CD14-positive monocyte (primary cell): ENCODE results near the gene UBE3C. TPM values are rescaled to one million over a fixed set of nuclear protein-coding genes. Genes with fewer than 3 reads are reported as not detected.

Experiments
- DNase-seq, 3 donors: peaks; one replicate each; pipeline ENCODE4 v3.0.0-alpha.2; 2011 to 2022
- H2AFZ ChIP-seq: 2 replicates; pipeline ENCODE4 v1.6.0; 2012; ENCODE audit warnings: mild to moderate bottlenecking, low read depth, low read length, inconsistent platforms; ENCODE audit not compliant: insufficient read depth, poor library complexity, severe bottlenecking
- H3K27ac ChIP-seq, 2 donors: 1 replicate in 1 of 2; 2 replicates in 1 of 2; pipeline ENCODE4 v1.5.1; 2012 to 2013; ENCODE audit warnings: low read length in 2 of 2, control low read depth in 1 of 2, inconsistent platforms in 1 of 2, low read depth in 1 of 2, mild to moderate bottlenecking in 1 of 2
- H3K27me3 ChIP-seq, 2 donors: one replicate each; pipeline versions ENCODE4 v1.6.0 to v1.6.1; 2011 to 2013; ENCODE audit warnings: low read length in 2 of 2; ENCODE audit not compliant: control insufficient read depth in 2 of 2, insufficient read depth in 2 of 2
- H3K36me3 ChIP-seq, 2 donors: replicated peaks in 1 of 2; 1 replicate in 1 of 2; 2 replicates in 1 of 2; pipeline versions ENCODE4 v1.5.1 to v1.6.1; 2012 to 2013; ENCODE audit warnings: low read length in 2 of 2, control low read depth in 1 of 2, inconsistent platforms in 1 of 2, mild to moderate bottlenecking in 1 of 2; ENCODE audit not compliant: insufficient read depth in 2 of 2, control insufficient read depth in 1 of 2
- H3K4me1 ChIP-seq, 2 donors: 1 replicate in 1 of 2; 2 replicates in 1 of 2; pipeline versions ENCODE4 v1.5.1 to v1.6.1; 2012 to 2013; ENCODE audit warnings: low read length in 2 of 2, control low read depth in 1 of 2, inconsistent platforms in 1 of 2, mild to moderate bottlenecking in 1 of 2, moderate library complexity in 1 of 2; ENCODE audit not compliant: insufficient read depth in 2 of 2, control insufficient read depth in 1 of 2
- H3K4me2 ChIP-seq: replicated peaks from 2 replicates; pipeline ENCODE3; 2012; ENCODE audit warnings: low read length, moderate library complexity, mild to moderate bottlenecking; ENCODE audit not compliant: poor library complexity, severe bottlenecking; ENCODE audit errors: extremely low read depth
- H3K4me3 ChIP-seq, 3 experiments: fragments of 200-600 bp in 1 of 3; sonication (generic) in 1 of 3; replicated peaks in 1 of 3; 1 replicate in 2 of 3; 2 replicates in 1 of 3; pipeline ENCODE4 v1.5.1; 2011 to 2013; ENCODE audit warnings: low read length in 3 of 3, mild to moderate bottlenecking in 3 of 3, control low read depth in 2 of 3, low read depth in 2 of 3, inconsistent platforms in 1 of 3, moderate library complexity in 1 of 3
- H3K79me2 ChIP-seq: 2 replicates; pipeline ENCODE4 v1.6.0; 2012; ENCODE audit warnings: mild to moderate bottlenecking, control low read depth, inconsistent platforms, low read length, moderate library complexity; ENCODE audit not compliant: insufficient read depth
- H3K9ac ChIP-seq: 2 replicates; pipeline ENCODE4 v1.6.0; 2017; ENCODE audit warnings: low read length, mild to moderate bottlenecking; ENCODE audit not compliant: insufficient read depth, poor library complexity, severe bottlenecking
- H3K9me3 ChIP-seq, 2 donors: replicated peaks in 1 of 2; 1 replicate in 1 of 2; 2 replicates in 1 of 2; pipeline versions ENCODE4 v1.5.1 to v1.6.1; 2012 to 2013; ENCODE audit warnings: low read length in 2 of 2, control low read depth in 1 of 2; ENCODE audit not compliant: control insufficient read depth in 1 of 2, insufficient read depth in 1 of 2
- H4K20me1 ChIP-seq: 2 replicates; pipeline ENCODE4 v1.6.0; 2012; ENCODE audit warnings: mild to moderate bottlenecking, low read length, control low read depth, moderate library complexity; ENCODE audit not compliant: insufficient read depth
- H3K27ac Mint-ChIP-seq, 7 donors: one replicate each; pipeline ENCODE4 v1.8.0; 2020; ENCODE audit warnings: mild to moderate bottlenecking in 7 of 7, mixed read lengths in 7 of 7, moderate library complexity in 6 of 7, inconsistent platforms in 2 of 7
- H3K27me3 Mint-ChIP-seq, 3 donors: one replicate each; pipeline ENCODE4 v1.8.0; 2021 to 2022; ENCODE audit warnings: low read depth in 3 of 3, mild to moderate bottlenecking in 3 of 3, mixed read lengths in 3 of 3, moderate library complexity in 3 of 3, inconsistent platforms in 1 of 3
- H3K36me3 Mint-ChIP-seq, 2 donors: one replicate each; pipeline ENCODE4 v1.8.0; 2020; ENCODE audit warnings: mixed read lengths in 2 of 2, inconsistent platforms in 1 of 2, mild to moderate bottlenecking in 1 of 2
- H3K4me1 Mint-ChIP-seq: one replicate; pipeline ENCODE4 v1.8.0; 2020; ENCODE audit warnings: mild to moderate bottlenecking, mixed read lengths
- H3K4me3 Mint-ChIP-seq, 2 donors: one replicate each; pipeline ENCODE4 v1.8.0; 2020; ENCODE audit warnings: mild to moderate bottlenecking in 2 of 2, mixed read lengths in 2 of 2, moderate library complexity in 1 of 2
- H3K9me3 Mint-ChIP-seq, 7 donors: one replicate each; pipeline ENCODE4 v1.8.0; 2020 to 2022; ENCODE audit warnings: mixed read lengths in 7 of 7, mild to moderate bottlenecking in 6 of 7, moderate library complexity in 6 of 7, inconsistent platforms in 2 of 7
- WGBS: methylation state at CpG from one replicate; pipeline ENCODE4 v1.1.5; 2013; ENCODE audit warnings: missing lambda C conversion rate; ENCODE audit not compliant: insufficient coverage; 5-methylcytosine and 5-hydroxymethylcytosine counted together
- intact Hi-C, 2 donors: fragments of 100-400 bp; cut with micrococcal nuclease; formaldehyde crosslinking; loops; one replicate each; pipeline versions ENCODE4 v1.15.0 to v1.15.1; 2023
- polyA plus RNA-seq, 3 donors: library from polyadenylated mRNA; depleted of rRNA in 1 of 3; unstranded in 2 of 3; stranded (reverse) in 1 of 3; fragments of 300-500 nt in 2 of 3; fragments of >200 nt in 1 of 3; fragmentation: Illumina TruSeq in 2 of 3; gene quantifications; 1 replicate in 2 of 3; 2 replicates in 1 of 3; pipeline ENCODE4 v1.2.3, GENCODE V29; 2012 to 2021
- TF ChIP-seq, protein P1 (sequence below): fragments of 200-600 bp; IDR thresholded peaks from one replicate; pipeline ENCODE4 v1.8.0; 2022; ENCODE audit warnings: antibody characterized with exemption, mild to moderate bottlenecking

Gene UBE3C
- polyA plus RNA-seq, 3 donors, result 19.5 to 34.5 (median 24.3) TPM

DNA sequence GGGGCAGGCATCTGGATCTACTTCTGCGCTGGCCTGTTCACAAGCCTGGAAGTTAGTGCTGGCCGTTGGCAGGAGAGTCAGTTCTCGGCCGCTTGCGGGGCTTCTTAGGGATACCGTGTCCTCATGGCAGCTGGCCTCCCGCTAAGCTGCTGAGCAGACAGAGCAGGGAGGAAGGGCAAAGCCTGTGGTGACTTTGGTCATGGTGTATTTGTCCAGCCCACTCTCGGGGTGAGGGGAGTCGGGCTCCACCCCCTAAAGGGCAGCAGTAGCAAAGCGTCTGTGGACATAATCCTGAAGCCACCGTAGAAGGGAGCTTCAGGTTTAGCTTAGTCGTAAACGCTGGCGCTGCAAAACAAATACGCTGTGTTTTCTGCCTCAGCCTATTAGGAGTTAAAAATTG is 12.2 kb downstream of the UBE3C start:
- Mint-ChIP-seq H3K36me3 (peaks cover 12 to 20% of the 10 kb centered on the region in 2 donors), H3K27me3 (no peaks in the 10 kb centered on the region), H3K9me3 (no peaks in the 10 kb centered on the region), H3K4me3 (no peak overlapping the region), H3K27ac (peak overlapping the region in 1 of 7 donors; percentile 15), H3K4me1 (peaks cover 25% of the 10 kb centered on the region)
- H3K27ac ChIP-seq, result no peak overlapping the region
- H3K9me3 ChIP-seq, result no peaks in the 10 kb centered on the region
- DNase-seq, result no peak
- TF ChIP-seq, protein P1, sequence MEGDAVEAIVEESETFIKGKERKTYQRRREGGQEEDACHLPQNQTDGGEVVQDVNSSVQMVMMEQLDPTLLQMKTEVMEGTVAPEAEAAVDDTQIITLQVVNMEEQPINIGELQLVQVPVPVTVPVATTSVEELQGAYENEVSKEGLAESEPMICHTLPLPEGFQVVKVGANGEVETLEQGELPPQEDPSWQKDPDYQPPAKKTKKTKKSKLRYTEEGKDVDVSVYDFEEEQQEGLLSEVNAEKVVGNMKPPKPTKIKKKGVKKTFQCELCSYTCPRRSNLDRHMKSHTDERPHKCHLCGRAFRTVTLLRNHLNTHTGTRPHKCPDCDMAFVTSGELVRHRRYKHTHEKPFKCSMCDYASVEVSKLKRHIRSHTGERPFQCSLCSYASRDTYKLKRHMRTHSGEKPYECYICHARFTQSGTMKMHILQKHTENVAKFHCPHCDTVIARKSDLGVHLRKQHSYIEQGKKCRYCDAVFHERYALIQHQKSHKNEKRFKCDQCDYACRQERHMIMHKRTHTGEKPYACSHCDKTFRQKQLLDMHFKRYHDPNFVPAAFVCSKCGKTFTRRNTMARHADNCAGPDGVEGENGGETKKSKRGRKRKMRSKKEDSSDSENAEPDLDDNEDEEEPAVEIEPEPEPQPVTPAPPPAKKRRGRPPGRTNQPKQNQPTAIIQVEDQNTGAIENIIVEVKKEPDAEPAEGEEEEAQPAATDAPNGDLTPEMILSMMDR, result no peak
- intact Hi-C loops, result no loop called here
- peaks cover 0 to 4% of the 10 kb centered on the region in 2 donors for H3K4me1 ChIP-seq
- H3K79me2 ChIP-seq, result peaks cover 100% of the 10 kb centered on the region
- H3K9ac ChIP-seq, result no peak overlapping the region
- no peaks in the 10 kb centered on the region for H3K27me3 ChIP-seq
- 94% methylated on average over 10 of the region's 15 CpGs for WGBS
- H3K36me3 ChIP-seq, result peaks cover 0 to 35% of the 10 kb centered on the region in 2 donors
- no peak overlapping the region for H2AFZ ChIP-seq
- H3K4me2 ChIP-seq, result no peak overlapping the region
- H3K4me3 ChIP-seq, result no peak overlapping the region
- H4K20me1 ChIP-seq, result peaks cover 100% of the 10 kb centered on the region

DNA sequence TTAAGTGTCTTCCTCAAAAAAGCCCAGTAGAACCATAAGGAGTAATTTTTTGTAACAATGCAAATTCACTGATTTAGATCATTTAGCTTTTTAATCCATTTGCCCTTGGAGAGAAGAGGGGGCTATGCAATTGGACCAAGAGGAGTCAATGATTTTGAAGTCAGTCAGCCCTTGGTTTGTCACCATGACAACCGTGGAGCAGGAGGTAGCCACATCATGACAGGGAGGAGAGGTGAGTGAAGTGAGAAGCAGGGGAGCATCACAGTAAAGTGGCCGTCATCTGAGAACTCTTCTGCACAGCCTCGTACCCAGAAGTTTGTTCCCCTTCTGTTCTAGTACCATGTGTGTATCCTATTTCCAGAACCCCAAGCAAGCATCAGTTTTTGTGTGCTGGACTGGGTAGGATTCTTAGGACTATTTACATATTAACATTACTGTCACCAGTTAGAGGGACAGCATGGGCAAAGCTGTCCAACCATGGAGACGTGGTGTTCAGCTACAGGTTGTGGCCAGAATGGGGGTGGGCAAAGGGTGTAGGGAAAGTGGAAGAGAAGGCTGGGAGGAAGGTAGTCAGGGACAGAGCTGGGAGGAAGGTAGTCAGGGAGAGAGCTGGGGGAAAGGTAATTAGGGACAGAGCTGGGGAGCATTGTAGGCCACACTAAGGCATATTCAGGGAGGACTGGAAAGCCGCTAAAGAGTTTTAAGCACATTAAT is 13.1 kb downstream of the UBE3C start:
- Histone ChIP-seq H3K9me3 (no peaks in the 10 kb centered on the region), H3K27ac (no peak overlapping the region), H3K4me2 (no peak overlapping the region), H3K4me3 (no peak overlapping the region), H3K79me2 (peaks cover 100% of the 10 kb centered on the region), H3K9ac (no peak overlapping the region), H4K20me1 (peaks cover 100% of the 10 kb centered on the region), H3K4me1 (peaks cover 0 to 4% of the 10 kb centered on the region in 2 donors), H2AFZ (no peak overlapping the region), H3K27me3 (no peaks in the 10 kb centered on the region), H3K36me3 (peaks cover 0 to 35% of the 10 kb centered on the region in 2 donors)
- H3K36me3 Mint-ChIP-seq, result peaks cover 12 to 13% of the 10 kb centered on the region in 2 donors
- H3K4me1 Mint-ChIP-seq, result peaks cover 24% of the 10 kb centered on the region
- intact Hi-C loops, result no loop called here
- no peak for DNase-seq
- no peaks in the 10 kb centered on the region for H3K27me3 Mint-ChIP-seq
- peak overlapping the region in 6 of 7 donors; percentile 24 to 63 (median 42) for H3K27ac Mint-ChIP-seq
- H3K9me3 Mint-ChIP-seq, result no peaks in the 10 kb centered on the region
- TF ChIP-seq, protein P1, result no peak
- 89% methylated on average over 5 of the region's 5 CpGs for WGBS
- no peak overlapping the region for H3K4me3 Mint-ChIP-seq
